ENCODE measurements around the gene PRR3. TPM values are rescaled to one million over a fixed set of nuclear protein-coding genes. Genes with fewer than 3 reads are reported as not detected.
A peak's percentile ranks its signal among the peaks of the same experiment; 100 is the strongest.

The PRR3 gene
- total RNA-seq, 1 experiment from 2014 or later: 6.1 TPM

GRCh38 chr6:30554962-30555815, 1.9 kb upstream of the PRR3 start:
- H3K27ac ChIP-seq (ENCODE audit: low read length): no peak overlapping the region
- no peaks in the 10 kb centered on the region for H3K9me2 ChIP-seq (replicated peaks; ENCODE audit: low read length)
- peak overlapping the region; percentile 86 for H3K9ac ChIP-seq (ENCODE audit: low read length)
- H3K27me3 ChIP-seq (ENCODE audit: low read length): no peaks in the 10 kb centered on the region
- CTCF ChIA-PET: interaction anchor here (1.0 kb wide), 1 partner anchor 10 kb away, joined by 3 read pairs; no protein-coding TSS in a partner anchor
- ATAC-seq: peak; percentile 7
- H3K4me3 ChIP-seq (ENCODE audit: low read length): peak overlapping the region; percentile 77
- peak overlapping the region; percentile 90 for H3K4me2 ChIP-seq (ENCODE audit: low read length)
- TF ChIP-seq EZH2phosphoT487 (IDR thresholded peaks at IDR 0.05; ENCODE audit: borderline replicate concordance, low read length): no peak
- no peak for TF ChIP-seq CTCF (conservative IDR thresholded peaks at IDR 0.05; ENCODE audit: low read depth, low read length)
- no peak for TF ChIP-seq EZH2 (IDR thresholded peaks at IDR 0.05; ENCODE audit: low read length, unreplicated experiment)
- H3K4me1 ChIP-seq (ENCODE audit: insufficient read depth, low read length): peaks cover 20% of the 10 kb centered on the region
- no peak for DNase-seq
- H3K79me2 ChIP-seq (ENCODE audit: low read length): peaks cover 41% of the 10 kb centered on the region
- no peaks in the 10 kb centered on the region for H3F3A ChIP-seq (ENCODE audit: low read length, unreplicated experiment)
- POLR2A ChIA-PET (ENCODE audit: unreplicated experiment): interaction anchor here (0.6 to 1.5 kb wide), 2 partner anchors 11 to 43 kb away, joined by 4 to 6 read pairs; no protein-coding TSS in a partner anchor
- intact Hi-C loops (cut with micrococcal nuclease): no loop called here
- H3K9me3 ChIP-seq (ENCODE audit: low read length): no peaks in the 10 kb centered on the region
- H2AFZ ChIP-seq (ENCODE audit: low read length): peak overlapping the region; percentile 99
- no TSS peak for BruUV-seq (replicated peaks)
- no peaks in the 10 kb centered on the region for H4K20me1 ChIP-seq (ENCODE audit: low read length)
- peaks cover 3% of the 10 kb centered on the region; the same call in 1 of the 2 replicates for H3K36me3 ChIP-seq (ENCODE audit: low read depth, low read length)

DNA sequence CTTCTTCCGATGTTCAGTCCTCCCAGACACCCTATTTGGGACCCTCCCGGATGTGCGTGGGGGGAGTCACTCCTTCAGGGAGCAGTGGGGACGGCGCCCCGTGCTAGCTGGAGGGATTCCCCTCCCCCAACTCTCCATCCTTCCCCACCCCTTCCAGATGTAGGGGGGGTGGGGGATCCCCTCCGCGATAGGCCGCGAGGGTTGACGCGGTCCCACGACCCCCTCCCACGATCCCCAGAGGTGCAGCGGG, 1.4 kb upstream of the PRR3 start:
- Histone ChIP-seq H2AFZ (ENCODE audit: low read length) (peak overlapping the region; percentile 99), H3K9me3 (ENCODE audit: low read length) (no peaks in the 10 kb centered on the region), H3K4me2 (ENCODE audit: low read length) (peak overlapping the region; percentile 90), H3K9ac (ENCODE audit: low read length) (peak overlapping the region; percentile 86), H3K4me3 (ENCODE audit: low read length) (peak overlapping the region; percentile 77), H3K9me2 (replicated peaks; ENCODE audit: low read length) (no peaks in the 10 kb centered on the region), H3F3A (ENCODE audit: low read length, unreplicated experiment) (no peaks in the 10 kb centered on the region), H3K27me3 (ENCODE audit: low read length) (no peaks in the 10 kb centered on the region), H4K20me1 (ENCODE audit: low read length) (no peaks in the 10 kb centered on the region), H3K36me3 (ENCODE audit: low read depth, low read length) (peaks cover 3% of the 10 kb centered on the region; the same call in 1 of the 2 replicates), H3K27ac (ENCODE audit: low read length) (no peak overlapping the region), H3K4me1 (ENCODE audit: insufficient read depth, low read length) (peaks cover 20% of the 10 kb centered on the region), H3K79me2 (ENCODE audit: low read length) (peaks cover 41% of the 10 kb centered on the region)
- DNase-seq (no peak), ATAC-seq (no peak; the same call in 1 of the 2 replicates)
- intact Hi-C loops (cut with micrococcal nuclease): no loop called here
- POLR2A ChIA-PET (ENCODE audit: unreplicated experiment): interaction anchor here (0.6 kb wide), 1 partner anchor 43 kb away, joined by 4 read pairs; no protein-coding TSS in a partner anchor
- no TSS peak for BruUV-seq (replicated peaks)
- TF ChIP-seq EZH2phosphoT487 (IDR thresholded peaks at IDR 0.05; ENCODE audit: borderline replicate concordance, low read length) (no peak), CTCF (conservative IDR thresholded peaks at IDR 0.05; ENCODE audit: low read depth, low read length) (no peak), EZH2 (IDR thresholded peaks at IDR 0.05; ENCODE audit: low read length, unreplicated experiment) (no peak)
- CTCF ChIA-PET: no interaction called here

Measured in PC-3 (cell line).